ENCODE measurements around the gene EBF4.

DNA sequence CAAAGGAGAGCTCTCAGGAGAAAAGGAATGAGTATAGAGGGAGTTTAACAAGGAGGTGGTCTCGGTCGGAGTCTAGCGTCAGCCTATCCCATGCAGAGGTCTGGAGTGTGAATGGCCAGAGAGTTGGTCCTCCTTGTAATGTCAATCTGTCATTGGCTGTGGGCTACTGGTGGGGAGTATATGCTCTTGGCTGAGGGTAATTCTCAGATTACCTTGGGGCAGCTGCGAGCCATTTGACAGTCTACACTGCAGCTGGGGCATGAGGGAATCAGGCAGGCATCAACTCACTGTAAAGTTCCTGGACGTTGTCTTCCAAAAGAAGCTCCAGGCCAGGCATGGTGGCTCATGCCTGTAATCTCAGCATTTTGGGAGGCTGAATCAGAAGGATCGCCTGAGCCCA lies 48.1 kb downstream of the EBF4 start:
- TF ChIP-seq CTCF (IDR thresholded peaks at IDR 0.05; ENCODE audit: insufficient read depth, low read length, poor library complexity, severe bottlenecking), result no peak
- no peak for TF ChIP-seq EZH2phosphoT487 (conservative IDR thresholded peaks at IDR 0.05; ENCODE audit: low read length)

All from SU-DHL-6 (cell line).